HG02943 (cell line): ENCODE data around the gene PHF24.
"Not testable (repeated sequence)": the region's sequence is repeated elsewhere in the genome, so short reads cannot be mapped to it uniquely, and the experiment has no call there.

Experiments used
- ATAC-seq: cut with Tn5 transposase; IDR thresholded peaks from one replicate; pipeline ENCODE4 v1.9.1; 2021; ENCODE audit warnings: mild to moderate bottlenecking, low read depth, moderate library complexity; ENCODE audit not compliant: unreplicated experiment

The PHF24 gene

DNA sequence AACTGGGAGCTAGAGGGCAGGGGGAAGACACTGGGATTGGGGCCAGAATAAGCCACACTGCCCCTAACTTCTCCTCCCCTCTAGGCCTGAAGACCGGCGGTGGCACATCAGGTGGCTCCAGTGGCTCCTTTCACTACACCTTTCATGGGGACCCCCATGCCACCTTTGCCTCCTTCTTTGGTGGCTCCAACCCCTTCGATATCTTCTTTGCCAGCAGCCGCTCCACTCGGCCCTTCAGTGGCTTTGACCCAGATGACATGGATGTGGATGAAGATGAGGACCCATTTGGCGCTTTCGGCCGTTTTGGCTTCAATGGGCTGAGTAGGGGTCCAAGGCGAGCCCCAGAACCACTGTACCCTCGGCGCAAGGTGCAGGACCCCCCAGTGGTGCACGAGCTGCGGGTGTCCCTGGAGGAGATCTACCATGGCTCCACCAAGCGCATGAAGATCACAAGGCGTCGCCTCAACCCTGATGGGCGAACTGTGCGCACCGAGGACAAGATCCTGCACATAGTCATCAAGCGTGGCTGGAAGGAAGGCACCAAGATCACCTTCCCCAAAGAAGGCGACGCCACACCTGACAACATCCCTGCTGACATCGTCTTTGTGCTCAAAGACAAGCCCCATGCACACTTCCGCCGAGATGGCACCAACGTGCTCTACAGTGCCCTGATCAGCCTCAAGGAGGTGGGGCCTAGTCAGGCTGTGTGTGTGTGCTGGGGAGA is 38.3 kb downstream of the PHF24 start:
- ATAC-seq: no peak

DNA sequence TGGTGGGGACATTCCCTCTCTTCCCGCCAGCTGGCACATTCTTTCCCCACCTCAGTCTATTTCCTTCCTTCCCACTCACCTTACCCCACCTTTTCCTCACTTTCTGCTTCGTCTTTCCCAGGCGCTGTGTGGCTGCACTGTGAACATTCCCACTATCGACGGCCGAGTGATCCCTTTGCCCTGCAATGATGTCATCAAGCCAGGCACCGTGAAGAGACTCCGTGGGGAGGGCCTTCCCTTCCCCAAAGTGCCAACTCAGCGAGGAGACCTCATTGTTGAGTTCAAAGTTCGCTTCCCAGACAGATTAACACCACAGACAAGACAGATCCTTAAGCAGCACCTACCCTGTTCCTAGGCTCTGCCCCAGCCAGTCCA is 38.8 kb downstream of the PHF24 start:
- no peak for ATAC-seq

DNA sequence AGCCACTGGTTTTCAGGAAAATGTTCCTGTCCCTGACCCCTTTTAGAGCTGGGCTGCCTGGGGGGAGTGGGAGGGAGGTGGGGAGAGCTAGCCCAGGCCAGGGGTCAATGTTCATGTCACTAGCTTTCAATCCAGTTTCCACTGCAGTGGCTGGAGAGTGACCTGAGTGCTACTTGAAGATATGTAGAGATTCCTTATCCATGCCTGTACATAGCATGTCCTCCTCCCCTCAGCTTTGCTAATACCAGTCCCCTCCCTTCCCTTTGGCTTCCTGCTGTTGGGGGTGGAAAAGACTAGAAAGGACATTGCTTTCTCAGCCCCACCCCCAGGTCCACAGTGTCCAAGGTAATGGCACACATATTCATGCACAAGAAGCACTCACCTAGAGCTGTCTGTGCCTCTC is 39.3 kb downstream of the PHF24 start:
- ATAC-seq: no peak

DNA sequence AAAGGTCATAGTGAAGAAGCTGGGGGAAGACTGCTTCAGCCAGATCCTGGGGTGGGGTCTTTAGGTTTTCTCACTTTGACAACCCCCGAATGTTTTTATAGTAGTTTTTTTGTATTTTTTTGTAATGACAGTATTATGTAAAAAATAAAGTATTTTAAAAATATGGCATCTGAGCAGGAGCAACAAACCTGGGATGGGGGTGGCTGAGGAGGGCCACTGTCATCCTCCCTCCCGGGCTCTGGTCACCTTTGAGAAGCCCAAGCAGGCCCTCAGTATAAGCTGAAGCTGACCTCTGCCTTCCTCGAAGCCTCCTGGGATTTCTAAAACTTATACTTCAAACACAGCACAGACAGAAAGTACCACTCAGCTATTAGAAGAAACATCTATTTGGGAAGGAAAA is 40.2 kb downstream of the PHF24 start:
- no peak for ATAC-seq

DNA sequence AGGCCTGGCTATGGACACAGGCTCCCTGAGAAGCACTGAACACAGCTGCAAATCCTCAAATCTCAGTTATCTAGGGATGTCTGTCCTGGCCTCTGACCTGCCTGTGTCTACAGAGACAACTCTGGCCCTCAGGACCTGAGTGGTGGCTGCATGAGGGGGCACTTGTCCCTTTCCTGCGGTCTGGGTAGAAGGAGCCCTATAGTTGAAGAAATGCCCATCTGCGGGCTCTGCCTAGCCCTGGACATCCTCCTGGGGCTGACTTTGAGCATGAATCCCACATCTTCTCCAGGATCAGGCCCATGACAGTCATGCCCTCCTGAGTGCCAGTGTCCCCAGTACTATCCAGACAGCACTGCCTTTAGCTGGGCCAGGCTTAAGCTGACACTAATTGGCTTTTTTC is 41.5 kb downstream of the PHF24 start:
- no peak for ATAC-seq

DNA sequence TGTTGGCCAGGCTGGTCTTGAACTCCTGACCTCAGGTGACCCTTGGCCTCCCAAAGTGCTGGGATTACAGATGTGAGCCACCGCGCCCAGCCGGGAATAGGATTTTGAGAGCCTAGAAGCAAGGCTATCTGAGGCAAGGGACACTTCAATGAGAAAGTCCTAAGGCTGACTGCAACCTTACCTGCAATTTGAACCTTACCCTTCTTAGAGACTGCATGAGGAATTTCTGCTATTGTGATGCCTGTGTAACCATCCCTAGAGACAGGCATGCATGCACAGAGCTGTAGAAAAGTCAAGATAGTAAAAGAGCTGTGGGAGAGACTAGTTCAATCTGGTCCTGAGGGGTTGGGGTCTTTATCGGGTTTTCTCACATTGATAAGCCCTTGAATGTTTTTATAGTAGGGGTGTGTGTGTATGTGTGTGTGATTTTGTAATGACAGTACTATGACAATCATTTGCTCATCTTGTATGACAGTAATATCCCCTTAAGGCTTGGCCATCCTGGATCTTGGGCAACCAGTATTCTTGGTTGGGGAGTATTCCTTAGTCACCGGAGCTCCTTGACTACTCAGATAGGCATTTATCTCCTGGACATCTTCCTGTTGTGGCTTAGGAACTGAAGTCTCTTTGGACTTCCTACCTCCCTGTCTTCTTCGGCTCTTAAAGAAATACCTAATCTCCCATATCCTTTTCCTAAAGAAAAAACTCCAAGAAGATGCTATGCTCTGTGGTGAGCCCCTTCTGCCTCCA is 42.6 kb downstream of the PHF24 start:
- ATAC-seq: no peak

DNA sequence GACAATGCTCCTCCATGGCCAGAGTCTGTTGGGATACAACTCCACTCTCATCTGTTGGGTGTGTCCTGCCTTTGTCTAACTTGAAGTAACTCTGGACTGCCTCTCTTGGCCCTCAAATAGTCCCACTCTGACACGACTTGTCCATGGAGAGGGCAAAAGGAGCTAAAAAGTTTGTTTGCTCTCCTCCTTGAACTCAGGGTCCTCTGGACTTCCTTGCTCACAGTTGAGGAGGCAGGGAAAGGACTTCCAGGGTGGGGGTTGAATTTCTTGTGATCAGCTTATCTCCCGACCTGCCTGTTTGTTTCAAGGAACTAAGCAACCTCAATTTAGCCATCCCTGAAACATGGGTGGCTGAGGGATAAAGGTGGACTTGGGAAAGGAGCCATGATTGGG is 43.2 kb downstream of the PHF24 start:
- ATAC-seq: no peak

DNA sequence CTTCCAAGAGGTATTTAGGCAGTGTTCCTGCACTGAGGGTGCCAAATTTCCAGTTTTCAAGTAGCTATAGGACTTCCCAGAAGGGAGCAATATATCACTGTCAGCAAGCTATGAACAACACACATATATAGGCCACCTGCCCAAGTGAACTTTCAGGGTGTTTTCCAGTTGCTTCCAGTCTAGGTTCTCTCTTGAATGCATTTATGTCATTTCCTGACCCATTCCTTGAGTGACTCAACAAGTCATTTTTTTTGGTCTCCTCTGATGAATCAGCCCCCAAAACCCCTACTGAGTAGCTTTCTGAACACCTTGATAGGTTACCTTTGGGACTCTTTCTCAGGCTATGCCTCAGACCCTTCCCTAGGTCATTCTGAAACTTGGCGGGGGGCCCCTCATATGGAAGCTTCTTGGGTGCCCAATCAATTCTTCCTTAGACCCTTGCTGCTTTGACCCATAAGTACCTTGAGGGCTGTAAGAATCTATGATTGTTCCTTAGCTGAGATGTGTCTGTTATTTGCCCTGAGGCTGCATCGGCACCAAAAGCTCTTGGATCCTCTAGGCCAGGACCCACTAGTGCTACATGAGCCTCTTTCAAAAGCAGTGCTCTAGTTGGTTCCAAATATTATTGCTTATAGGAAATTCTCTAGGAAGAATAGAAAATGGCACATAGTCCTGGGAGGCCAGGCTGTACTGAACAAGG is 43.9 kb downstream of the PHF24 start:
- ATAC-seq: no peak

DNA sequence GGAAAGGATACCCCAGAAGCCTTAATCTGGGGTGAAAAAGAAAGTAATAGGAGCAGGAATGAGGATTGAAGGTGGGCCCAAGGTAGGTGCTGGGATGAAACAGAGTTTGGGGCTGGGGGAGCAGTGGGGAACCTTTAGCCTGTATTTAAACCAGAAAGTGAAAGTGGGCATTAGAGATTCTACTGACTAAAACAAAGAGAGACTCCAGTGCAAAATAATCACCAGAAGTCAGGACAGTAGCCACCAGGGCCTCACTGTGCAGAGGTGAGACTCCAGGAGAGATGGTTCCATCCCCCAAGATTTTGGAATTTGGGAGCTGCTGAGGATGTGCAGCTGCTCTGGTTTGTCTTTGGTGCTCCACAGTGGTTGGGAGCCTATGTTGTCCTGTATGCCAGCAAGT is 44.5 kb downstream of the PHF24 start:
- no peak for ATAC-seq

DNA sequence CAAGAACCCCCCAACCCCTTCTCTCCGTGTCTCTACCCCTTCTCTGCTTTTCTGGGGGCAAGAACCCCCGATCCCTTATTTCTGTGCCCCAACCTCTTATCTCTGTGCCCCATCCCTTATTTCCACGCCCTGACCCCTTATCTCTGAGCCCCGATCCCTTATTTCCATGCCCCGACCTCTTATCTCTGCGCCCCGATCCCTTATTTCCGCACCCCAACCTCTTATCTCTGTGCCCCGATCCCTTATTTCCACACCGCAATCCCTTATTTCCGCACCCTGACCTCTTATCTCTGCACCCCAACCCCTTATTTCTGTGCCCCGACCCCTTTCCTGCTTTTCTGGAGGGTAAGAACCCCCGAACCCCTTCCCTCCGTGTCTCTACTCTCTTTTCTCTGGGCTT is 46.2 kb downstream of the PHF24 start:
- not testable (repeated sequence) for ATAC-seq

DNA sequence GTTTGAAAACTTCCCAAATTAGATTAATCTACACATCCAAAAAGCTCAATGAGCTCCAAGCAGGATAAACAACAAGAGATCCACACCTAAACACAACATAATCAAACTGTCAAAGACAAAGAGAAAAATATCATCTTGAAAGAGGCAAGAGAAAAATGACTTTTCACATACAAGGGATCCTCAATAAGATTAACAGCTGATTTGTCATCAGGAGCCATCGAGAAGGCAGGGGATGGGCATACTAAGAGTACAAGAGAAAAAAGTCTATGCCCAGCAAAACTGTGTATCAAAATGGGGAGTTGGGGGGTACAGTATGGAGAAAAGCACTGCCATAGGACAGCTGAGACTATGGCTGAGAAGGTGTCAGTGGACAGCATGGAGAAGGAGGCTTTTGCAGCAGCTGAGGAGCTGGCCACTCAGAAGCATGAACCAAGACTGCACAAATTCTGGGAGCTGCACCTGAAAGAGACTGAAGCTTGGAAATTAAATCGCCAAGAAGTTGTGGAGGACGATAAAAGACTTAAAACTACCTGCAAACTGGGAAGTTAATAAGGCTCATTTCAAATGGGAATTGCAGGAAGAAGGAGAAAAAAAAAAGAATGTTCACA is 52.4 kb downstream of the PHF24 start:
- no peak for ATAC-seq

DNA sequence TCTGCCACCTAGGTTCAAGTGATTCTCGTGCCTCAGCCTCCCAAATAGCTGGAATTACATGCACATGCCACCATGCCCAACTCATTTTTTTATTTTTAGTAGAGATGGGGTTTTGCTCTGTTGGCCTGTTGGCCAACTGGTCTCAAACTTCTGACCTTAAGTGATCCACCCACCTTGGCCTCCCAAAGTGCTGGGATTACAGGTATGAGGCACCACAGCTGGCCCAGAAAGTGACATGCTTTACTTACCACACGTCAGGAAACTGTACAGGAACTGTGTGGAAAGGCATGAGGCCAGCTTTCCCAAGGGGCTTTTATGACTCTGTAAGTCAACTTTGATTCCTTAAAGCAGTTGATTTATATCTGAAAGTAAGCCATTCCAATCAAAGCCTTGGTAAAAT is 56.4 kb downstream of the PHF24 start:
- no peak for ATAC-seq

DNA sequence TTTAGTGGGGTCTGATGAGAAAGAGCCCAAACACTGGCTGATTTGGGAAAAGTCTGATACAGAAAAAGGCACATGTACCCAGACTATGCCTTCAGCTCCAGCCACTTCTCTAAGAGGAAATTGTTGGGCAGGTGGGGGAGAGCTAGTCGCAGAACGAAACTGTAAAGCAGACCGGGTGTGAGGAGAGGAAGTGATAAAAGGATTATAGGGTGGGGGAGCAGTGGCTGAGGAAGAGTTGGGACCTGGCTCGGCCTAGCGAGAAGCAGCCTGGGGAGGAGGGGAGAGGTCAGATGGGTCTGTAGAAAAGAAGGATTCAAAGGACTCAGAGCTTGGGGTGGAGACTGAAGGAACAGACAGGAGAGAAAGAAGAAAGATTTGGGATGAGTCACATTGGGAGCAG is 65.4 kb downstream of the PHF24 start:
- ATAC-seq: not testable (repeated sequence)

DNA sequence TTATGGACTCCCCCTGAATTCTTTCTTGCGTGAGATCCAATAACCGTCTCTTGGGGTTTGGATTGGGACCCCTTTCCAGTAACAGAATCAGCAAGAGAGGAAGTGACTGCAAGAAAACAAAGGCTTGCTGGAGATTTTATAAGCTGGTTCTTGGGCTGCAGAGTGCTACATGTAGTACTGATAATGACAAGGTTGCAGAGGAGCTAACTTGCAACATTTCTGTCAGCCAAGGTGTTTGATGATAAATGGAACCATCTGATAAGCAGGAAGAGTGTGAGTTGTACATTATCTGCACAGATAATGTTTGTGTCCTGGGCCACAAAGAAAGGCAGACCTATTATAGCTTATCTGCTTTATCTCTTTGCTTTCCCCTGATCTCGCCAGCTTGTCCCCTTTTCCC is 68.6 kb downstream of the PHF24 start:
- ATAC-seq: no peak

DNA sequence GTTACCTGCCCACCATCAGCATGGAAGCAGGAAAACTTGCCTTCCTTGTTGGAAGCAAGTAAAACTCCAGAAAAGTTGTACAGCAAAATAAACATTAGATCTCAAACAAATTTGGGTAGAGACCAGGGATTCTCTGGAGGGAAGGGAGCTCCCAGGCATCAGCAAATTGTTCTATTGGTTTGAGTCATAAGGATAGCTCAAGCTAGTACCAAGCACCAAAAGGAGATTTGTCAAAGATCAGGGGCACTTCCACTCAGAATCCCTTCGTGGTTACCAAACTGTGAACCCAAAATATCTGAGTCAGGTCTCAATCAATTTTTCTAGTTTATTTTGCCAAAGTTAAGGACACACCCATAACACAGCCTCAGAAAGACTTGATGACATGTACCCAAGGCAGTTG is 69.3 kb downstream of the PHF24 start:
- no peak for ATAC-seq

DNA sequence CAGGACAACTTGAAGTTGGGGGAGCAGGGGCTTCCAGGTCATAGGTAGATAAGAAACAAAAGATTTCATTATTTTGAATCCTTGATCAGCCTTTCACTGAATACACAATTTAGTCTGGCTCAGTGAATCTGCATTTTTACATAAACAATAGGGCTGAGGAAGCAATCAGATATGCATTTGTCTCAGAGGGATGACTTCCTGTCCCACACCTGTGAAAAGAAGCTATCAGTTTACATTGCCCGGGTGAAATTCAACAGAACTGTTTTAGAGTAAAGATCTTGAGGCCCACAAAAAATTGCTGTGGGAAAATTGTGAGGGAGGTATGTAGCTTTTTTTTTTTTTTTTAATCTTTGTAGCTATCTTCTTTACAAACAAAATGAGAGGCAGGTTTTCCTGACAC is 69.8 kb downstream of the PHF24 start:
- ATAC-seq: no peak

DNA sequence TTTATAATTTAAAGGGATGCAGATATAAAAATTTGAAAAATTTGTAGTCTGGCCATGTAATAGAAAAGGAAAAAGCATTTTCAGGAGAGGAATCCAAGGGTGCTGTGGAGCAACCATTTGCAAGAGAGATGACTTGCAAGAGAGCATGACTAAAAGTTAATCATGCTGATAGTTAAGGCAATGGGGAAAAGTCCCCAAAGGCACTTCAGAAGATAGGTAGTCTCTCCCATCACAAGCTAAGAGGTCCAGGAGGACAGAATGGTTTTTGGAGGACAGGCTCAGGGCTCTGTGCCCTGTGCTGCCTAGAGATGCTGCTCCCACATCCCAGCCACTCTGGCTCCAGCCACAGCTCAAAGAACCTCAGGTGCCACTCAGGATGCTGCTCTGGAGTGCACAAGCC is 70.3 kb downstream of the PHF24 start:
- no peak for ATAC-seq

DNA sequence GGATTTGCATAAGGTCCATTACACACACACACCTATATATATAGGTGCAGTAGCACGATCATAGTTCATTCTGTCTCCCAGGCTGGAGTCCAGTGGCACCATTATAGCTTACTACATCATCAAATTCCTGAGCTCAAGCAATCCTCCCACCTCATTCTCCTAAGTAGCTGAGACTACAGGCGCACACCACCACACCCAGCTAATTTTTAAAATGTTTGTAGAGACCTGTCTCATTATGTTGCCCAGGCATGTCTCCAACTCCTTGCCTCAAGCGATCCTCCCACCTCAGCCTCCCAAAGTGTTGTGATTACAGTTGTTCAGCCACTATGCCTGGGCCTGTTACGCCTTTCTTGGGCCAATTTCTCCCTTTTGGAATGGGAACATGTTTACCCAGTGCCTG is 71.2 kb downstream of the PHF24 start:
- ATAC-seq: no peak

DNA sequence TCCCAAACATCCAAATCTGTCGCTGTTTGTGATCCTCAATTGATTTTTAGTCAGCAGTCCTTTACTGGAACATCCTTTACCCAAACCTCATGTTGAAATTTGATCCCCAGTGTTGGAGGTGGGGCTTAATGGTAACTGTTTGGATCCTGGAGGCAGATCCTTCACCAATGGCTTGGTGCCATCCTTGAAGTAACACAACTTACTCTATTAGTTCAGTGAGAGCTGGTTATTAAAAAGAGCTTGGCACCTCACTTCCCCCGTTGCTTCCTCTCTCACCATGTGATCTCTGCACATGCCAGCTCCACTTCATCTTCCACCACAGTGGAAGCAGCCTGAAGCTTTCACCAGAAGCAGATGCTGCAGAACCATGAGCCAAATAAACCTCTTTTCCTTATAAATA is 71.8 kb downstream of the PHF24 start:
- ATAC-seq: no peak
